ENCODE results near the gene ADGRL4.
"Not testable (repeated sequence)": the region's sequence is repeated elsewhere in the genome, so short reads cannot be mapped to it uniquely, and the experiment has no call there.

ADGRL4 gene

DNA sequence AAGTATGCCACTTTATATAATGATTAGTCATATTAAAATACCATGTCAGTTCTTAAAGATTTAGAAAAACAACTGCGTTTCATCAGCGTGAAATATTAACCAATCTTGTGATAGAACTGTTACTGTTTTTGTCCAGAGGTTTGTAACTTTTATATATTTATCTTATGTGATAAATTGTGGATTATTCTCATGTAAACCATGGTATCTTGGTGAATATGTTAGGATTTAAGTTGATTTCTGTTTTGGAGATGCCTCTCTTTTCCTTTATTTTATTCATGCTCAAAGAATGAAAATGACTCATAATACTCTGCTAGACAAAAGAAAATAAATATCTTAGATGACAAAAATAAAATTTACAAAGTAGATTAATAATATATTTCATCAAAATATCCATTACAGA lies 88.4 kb downstream of the ADGRL4 start:
- no peak for DNase-seq (ENCODE audit: low read depth in 2 of 2, low spot score in 1 of 2)

GRCh38 chr1:78916986-78917385 lies 89.5 kb downstream of the ADGRL4 start:
- DNase-seq (ENCODE audit: low read depth in 2 of 2, low spot score in 1 of 2) = no peak

GRCh38 chr1:78913950-78914349 lies 92.6 kb downstream of the ADGRL4 start:
- DNase-seq (ENCODE audit: low read depth in 2 of 2, low spot score in 1 of 2) = no peak

DNA sequence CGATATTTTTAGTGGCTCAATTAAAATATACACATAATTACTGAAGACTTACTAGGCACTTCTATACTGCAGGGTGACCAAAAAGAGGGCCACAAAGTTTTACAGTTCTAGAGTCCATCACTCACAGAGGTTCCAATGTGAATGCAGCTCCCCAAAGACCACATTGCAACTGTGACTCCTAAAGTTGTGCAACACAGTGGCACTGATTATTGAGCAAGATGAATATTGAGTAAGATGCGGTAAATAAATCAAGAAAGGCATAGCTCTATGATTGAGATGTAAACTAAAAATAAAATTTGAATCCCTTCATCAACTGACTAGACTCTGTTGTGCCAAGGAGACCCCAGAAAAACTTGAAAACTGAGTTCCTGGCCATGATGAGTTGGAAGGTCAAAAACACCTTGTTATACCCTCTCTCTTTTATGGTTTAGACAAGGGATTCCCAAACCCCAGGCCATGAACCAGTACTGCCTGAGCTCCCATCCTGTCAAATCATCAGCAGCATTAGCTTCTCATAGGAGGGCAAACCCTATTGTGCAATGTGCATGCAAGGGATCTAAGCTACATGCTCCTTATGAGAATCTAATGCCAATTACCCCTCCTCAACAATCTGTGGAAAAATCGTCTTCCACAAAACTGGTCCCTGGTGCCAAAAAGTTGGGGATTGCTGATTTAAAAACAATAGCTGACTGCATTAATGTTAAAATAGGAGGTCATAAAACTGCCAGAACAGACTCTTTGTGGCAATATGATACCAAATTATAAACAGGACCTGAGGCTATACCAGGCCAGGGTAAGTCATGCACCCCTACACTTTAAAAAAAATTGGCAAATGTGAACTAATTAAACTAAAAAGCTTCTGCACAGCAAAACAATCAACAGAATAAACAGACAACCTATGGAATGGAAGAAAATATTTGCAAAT lies 94.3 kb downstream of the ADGRL4 start:
- no peak for DNase-seq (ENCODE audit: low read depth in 2 of 2, low spot score in 1 of 2)

DNA sequence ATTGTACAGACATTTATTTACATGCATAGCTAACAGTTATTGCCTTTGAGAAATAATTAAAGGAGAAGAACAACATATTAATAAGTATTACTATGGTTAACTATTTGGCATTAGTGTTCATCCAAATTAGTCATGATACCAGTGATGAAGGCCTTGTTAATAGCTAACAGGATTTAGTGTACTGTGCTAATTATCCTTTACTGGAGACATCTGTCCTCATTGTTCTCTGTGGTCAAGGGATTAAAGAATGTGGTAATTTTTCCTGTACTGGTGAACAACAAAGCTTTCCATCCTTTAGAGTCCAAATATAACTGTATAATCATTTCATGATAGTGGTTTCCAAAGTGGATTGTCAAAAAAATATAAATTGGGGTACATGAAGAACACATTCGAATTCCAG lies 103.9 kb downstream of the ADGRL4 start:
- DNase-seq (ENCODE audit: low read depth in 2 of 2, low spot score in 1 of 2) = no peak

DNA sequence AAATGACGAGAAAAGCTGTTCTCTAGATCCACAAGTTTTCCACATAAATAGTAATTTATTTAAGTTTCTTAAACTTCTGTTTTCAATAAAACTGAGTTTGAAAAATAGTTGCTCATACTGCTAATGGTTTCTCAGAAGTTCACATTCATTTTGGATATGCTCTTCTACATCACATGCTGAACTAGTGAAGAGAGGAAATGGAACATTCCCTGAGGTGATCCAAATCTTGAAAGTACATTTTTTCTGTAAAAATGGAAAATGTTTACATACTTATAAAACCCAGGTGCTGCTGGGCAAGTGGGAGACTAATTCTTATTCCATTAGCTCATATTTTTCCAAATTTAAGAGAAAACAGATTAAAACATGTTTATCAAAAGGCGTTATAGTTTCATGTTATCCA lies 111.7 kb downstream of the ADGRL4 start:
- no peak for DNase-seq (ENCODE audit: low read depth in 2 of 2, low spot score in 1 of 2)

DNA sequence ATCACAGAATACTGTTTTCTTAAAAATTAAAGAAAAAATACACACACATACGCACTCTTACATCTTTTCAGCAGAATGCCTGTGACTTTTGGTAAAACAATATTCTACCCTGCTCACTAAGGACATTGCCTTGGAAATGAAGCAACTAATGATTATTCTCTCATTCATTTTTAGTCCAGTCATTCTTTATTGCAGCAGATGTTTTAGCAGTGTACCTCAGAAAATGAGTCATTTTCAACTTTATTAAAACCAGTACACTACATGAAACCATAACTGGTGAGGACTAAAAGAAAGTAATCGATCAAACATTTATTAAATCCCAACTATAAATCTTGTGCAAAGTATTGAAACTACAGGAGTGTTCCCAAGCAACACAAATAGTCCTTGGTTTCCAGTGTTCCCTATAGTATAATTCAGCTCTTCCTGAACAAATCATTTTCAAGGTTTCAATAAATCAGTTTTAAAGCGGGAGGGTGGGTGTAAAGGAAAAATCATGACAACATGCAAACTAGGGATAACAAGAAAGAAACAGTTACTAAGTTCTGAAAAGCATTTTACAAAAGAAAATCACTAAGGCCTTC lies 114.2 kb downstream of the ADGRL4 start:
- DNase-seq (ENCODE audit: low read depth in 2 of 2, low spot score in 1 of 2) = no peak

DNA sequence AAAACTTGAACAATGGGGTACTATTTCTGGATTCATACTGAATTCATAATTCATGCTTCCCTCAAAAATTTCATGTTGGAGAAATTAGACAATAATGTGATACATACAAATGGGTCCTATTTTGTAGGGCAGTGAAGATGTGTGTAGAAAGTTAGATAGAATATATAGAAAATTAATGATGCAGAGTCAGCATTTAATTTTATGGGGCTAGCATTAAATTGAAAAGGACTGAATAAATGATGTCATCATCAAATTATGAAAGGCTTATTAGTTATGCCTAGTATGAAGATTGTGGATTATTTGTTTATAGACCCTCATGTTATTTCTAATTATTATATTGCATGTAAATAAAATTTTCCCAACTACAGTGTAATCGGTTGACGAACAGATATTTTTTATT lies 119.1 kb downstream of the ADGRL4 start:
- DNase-seq (ENCODE audit: low read depth in 2 of 2, low spot score in 1 of 2) = no peak

- DNase-seq (ENCODE audit: low read depth in 2 of 2, low spot score in 1 of 2) = no peak
Measured at GRCh38 chr1:78884685-78885452, 121.7 kb downstream of the ADGRL4 start.

GRCh38 chr1:78880223-78880622 lies 126.3 kb downstream of the ADGRL4 start:
- DNase-seq (ENCODE audit: low read depth in 2 of 2, low spot score in 1 of 2) = no peak

DNA sequence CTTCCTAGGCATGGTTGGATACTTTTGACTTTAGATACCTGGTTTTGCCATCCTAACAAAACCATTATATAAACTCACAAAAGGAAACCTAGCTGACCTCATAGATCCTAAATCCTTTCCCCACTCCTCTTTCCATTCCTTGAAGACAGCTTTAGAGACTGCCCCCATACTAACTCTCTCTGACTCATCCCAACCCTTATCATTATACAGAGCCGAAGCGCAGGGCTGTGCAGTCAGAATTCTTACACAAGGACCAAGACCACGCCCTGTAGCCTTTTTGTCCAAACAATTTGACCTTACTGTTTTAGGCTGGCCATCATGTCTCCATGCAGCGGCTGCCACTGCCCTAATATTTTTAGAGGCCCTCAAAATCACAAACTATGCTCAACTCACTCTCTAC lies 130.5 kb downstream of the ADGRL4 start:
- DNase-seq (ENCODE audit: low read depth in 2 of 2, low spot score in 1 of 2) = not testable (repeated sequence)

DNA sequence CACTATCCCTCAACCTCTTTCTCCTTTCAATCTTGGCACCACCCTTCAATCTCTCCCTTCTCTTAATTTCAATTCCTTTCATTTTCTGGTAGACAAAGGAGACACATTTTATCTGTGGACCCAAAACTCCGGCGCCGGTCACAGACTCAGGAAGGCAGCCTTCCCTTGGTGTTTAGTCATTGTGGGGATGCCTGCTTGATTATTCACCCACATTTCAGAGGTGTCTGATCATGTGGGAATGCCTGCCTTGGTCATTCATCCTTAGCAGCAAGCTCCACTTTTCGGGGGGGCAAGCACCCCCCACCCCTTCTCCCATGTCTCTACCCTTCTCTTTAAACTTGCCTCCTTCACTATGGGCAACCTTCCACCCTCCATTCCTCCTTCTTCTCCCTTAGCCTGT lies 133.7 kb downstream of the ADGRL4 start:
- not testable (repeated sequence) for DNase-seq (ENCODE audit: low read depth in 2 of 2, low spot score in 1 of 2)

- DNase-seq (ENCODE audit: low read depth in 2 of 2, low spot score in 1 of 2) = no peak
Measured at GRCh38 chr1:78871249-78871648, 135.3 kb downstream of the ADGRL4 start.

DNA sequence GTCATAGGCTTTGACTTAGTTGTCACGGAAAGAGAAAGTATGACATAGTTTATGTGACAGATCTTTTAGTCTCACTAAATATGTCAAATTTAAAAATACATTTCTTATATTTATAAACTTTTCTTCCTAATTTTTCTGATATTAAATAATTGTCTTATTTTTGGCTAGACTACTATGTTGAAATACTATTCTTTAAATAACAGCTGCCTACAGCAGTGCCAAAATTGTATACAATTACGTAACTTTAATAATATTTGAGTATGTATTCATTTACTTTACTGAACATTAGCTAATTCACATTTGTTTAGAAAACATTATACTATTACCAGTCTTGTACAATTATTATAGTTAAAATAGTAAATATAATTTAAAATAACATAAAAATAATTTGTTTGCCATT lies 137.4 kb downstream of the ADGRL4 start:
- no peak for DNase-seq (ENCODE audit: low read depth in 2 of 2, low spot score in 1 of 2)

GRCh38 chr1:78864175-78864574 lies 142.4 kb downstream of the ADGRL4 start:
- DNase-seq (ENCODE audit: low read depth in 2 of 2, low spot score in 1 of 2) = no peak

- no peak for DNase-seq (ENCODE audit: low read depth in 2 of 2, low spot score in 1 of 2)
Measured at GRCh38 chr1:78856096-78856495, 150.4 kb downstream of the ADGRL4 start.

GRCh38 chr1:78855258-78855657 lies 151.3 kb downstream of the ADGRL4 start:
- DNase-seq (ENCODE audit: low read depth in 2 of 2, low spot score in 1 of 2) = no peak

DNA sequence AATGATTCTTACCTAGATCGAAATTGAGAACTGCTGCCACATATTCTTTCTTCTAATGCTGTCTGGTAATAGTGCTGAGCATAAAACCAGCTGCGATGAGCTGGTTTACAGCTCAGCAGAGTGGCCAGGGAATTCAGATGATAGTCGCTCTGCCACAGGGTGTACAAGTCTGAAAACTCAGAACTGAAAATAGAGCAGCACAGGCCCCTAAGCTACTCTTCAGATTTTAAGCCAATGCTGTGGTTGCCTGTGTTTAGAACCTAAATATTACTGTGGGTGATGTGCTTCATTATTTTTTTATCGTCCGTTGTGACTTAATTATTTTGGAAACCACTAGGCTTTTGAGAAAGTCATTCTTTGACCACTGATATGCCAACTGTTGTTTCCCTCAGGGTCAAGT lies 152.0 kb downstream of the ADGRL4 start:
- no peak for DNase-seq (ENCODE audit: low read depth in 2 of 2, low spot score in 1 of 2)

GRCh38 chr1:78843546-78843945 lies 163.0 kb downstream of the ADGRL4 start:
- no peak for DNase-seq (ENCODE audit: low read depth in 2 of 2, low spot score in 1 of 2)

GRCh38 chr1:78843111-78843510 lies 163.4 kb downstream of the ADGRL4 start:
- DNase-seq (ENCODE audit: low read depth in 2 of 2, low spot score in 1 of 2) = no peak

- no peak for DNase-seq (ENCODE audit: low read depth in 2 of 2, low spot score in 1 of 2)
Measured at GRCh38 chr1:78840453-78841271, 165.9 kb downstream of the ADGRL4 start.

Measured in stimulated activated CD8-positive, alpha-beta memory T cell treated with anti-CD3 and anti-CD28 coated beads, Interleukin-4, amount 100 ng/mL, for 4 hours (primary cell).